ENCODE measurements around the gene ANKHD1. TPM values are rescaled to one million over a fixed set of nuclear protein-coding genes. Genes with fewer than 3 reads are reported as not detected.
A peak's percentile ranks its signal among the peaks of the same experiment; 100 is the strongest.

Gene ANKHD1
- polyA plus RNA-seq, 1 donor from 2014 or later: 61.8 TPM

GRCh38 chr5:140561753-140562523 lies 160.3 kb downstream of the ANKHD1 start:
- Histone ChIP-seq H3K9me3 (ENCODE audit: low read length) (no peaks in the 10 kb centered on the region), H2AFZ (ENCODE audit: low read depth, low read length) (no peak overlapping the region), H3K27me3 (ENCODE audit: insufficient read depth, low read depth, low read length) (no peaks in the 10 kb centered on the region), H3K4me3 (ENCODE audit: low read length) (peak overlapping the region; percentile 7), H3K79me2 (replicated peaks; ENCODE audit: insufficient read depth, low read length) (peaks cover 15% of the 10 kb centered on the region), H3K9ac (ENCODE audit: low read length) (no peak overlapping the region), H4K20me1 (ENCODE audit: insufficient read depth) (no peaks in the 10 kb centered on the region), H3K9me2 (ENCODE audit: insufficient read depth, low read length) (no peaks in the 10 kb centered on the region), H3K36me3 (ENCODE audit: insufficient read depth, low read length) (no peaks in the 10 kb centered on the region), H3F3A (ENCODE audit: insufficient read depth, low read length, poor library complexity, severe bottlenecking) (no peaks in the 10 kb centered on the region), H3K4me2 (ENCODE audit: low read length) (no peak overlapping the region), H3K27ac (ENCODE audit: low read length) (no peak overlapping the region)
- TF ChIP-seq REST (IDR thresholded peaks at IDR 0.05; ENCODE audit: borderline replicate concordance): no peak
- TF ChIP-seq EZH2 (IDR thresholded peaks at IDR 0.05; ENCODE audit: borderline replicate concordance, insufficient read depth, low read length, poor library complexity, severe bottlenecking): no peak
- no peak for TF ChIP-seq MXI1 (conservative IDR thresholded peaks at IDR 0.05; ENCODE audit: poor library complexity, severe bottlenecking)
- no peak for TF ChIP-seq EP300 (conservative IDR thresholded peaks at IDR 0.05; ENCODE audit: poor library complexity, severe bottlenecking)
- TF ChIP-seq TAF1 (IDR thresholded peaks at IDR 0.05; ENCODE audit: low read depth): no peak
- TF ChIP-seq POLR2AphosphoS5 (IDR thresholded peaks at IDR 0.05): no peak
- no peak for TF ChIP-seq SMC3 (conservative IDR thresholded peaks at IDR 0.05; ENCODE audit: poor library complexity)

- Histone ChIP-seq H3K4me3 (ENCODE audit: low read length) (peak overlapping the region; percentile 99), H3K79me2 (replicated peaks; ENCODE audit: insufficient read depth, low read length) (peaks cover 14% of the 10 kb centered on the region), H3F3A (ENCODE audit: insufficient read depth, low read length, poor library complexity, severe bottlenecking) (no peaks in the 10 kb centered on the region), H3K9ac (ENCODE audit: low read length) (peak overlapping the region; percentile 98), H2AFZ (ENCODE audit: low read depth, low read length) (peak overlapping the region; percentile 91), H3K27ac (ENCODE audit: low read length) (peak overlapping the region; percentile 92), H3K36me3 (ENCODE audit: insufficient read depth, low read length) (no peaks in the 10 kb centered on the region), H3K4me2 (ENCODE audit: low read length) (peak overlapping the region; percentile 99), H3K9me2 (ENCODE audit: insufficient read depth, low read length) (no peaks in the 10 kb centered on the region), H3K9me3 (ENCODE audit: low read length) (no peaks in the 10 kb centered on the region), H4K20me1 (ENCODE audit: insufficient read depth) (no peaks in the 10 kb centered on the region), H3K27me3 (ENCODE audit: insufficient read depth, low read depth, low read length) (no peaks in the 10 kb centered on the region)
- TF ChIP-seq EZH2 (IDR thresholded peaks at IDR 0.05; ENCODE audit: borderline replicate concordance, insufficient read depth, low read length, poor library complexity, severe bottlenecking) (no peak), EP300 (conservative IDR thresholded peaks at IDR 0.05; ENCODE audit: poor library complexity, severe bottlenecking) (no peak), TAF1 (IDR thresholded peaks at IDR 0.05; ENCODE audit: low read depth) (no peak), SMC3 (conservative IDR thresholded peaks at IDR 0.05; ENCODE audit: poor library complexity) (no peak), POLR2AphosphoS5 (IDR thresholded peaks at IDR 0.05) (no peak), REST (IDR thresholded peaks at IDR 0.05; ENCODE audit: borderline replicate concordance) (no peak), MXI1 (conservative IDR thresholded peaks at IDR 0.05; ENCODE audit: poor library complexity, severe bottlenecking) (no peak), RAD21 (conservative IDR thresholded peaks at IDR 0.05) (no peak)
- TF ChIP-seq, protein P1, sequence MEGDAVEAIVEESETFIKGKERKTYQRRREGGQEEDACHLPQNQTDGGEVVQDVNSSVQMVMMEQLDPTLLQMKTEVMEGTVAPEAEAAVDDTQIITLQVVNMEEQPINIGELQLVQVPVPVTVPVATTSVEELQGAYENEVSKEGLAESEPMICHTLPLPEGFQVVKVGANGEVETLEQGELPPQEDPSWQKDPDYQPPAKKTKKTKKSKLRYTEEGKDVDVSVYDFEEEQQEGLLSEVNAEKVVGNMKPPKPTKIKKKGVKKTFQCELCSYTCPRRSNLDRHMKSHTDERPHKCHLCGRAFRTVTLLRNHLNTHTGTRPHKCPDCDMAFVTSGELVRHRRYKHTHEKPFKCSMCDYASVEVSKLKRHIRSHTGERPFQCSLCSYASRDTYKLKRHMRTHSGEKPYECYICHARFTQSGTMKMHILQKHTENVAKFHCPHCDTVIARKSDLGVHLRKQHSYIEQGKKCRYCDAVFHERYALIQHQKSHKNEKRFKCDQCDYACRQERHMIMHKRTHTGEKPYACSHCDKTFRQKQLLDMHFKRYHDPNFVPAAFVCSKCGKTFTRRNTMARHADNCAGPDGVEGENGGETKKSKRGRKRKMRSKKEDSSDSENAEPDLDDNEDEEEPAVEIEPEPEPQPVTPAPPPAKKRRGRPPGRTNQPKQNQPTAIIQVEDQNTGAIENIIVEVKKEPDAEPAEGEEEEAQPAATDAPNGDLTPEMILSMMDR (IDR thresholded peaks at IDR 0.05; ENCODE audit: poor library complexity, severe bottlenecking): no peak
Measured at GRCh38 chr5:140563596-140563995, 162.0 kb downstream of the ANKHD1 start.
